UCSD-AML1 (cell line): Measurements from ENCODE around the gene FAM20C.
"Not testable (repeated sequence)": the region's sequence is repeated elsewhere in the genome, so short reads cannot be mapped to it uniquely, and the experiment has no call there.

Source experiments
- DNase-seq: peaks from one replicate; lab custom pipeline; 2025; ENCODE audit not compliant: unreplicated experiment; lab: John Stamatoyannopoulos, UW

The FAM20C gene

DNA sequence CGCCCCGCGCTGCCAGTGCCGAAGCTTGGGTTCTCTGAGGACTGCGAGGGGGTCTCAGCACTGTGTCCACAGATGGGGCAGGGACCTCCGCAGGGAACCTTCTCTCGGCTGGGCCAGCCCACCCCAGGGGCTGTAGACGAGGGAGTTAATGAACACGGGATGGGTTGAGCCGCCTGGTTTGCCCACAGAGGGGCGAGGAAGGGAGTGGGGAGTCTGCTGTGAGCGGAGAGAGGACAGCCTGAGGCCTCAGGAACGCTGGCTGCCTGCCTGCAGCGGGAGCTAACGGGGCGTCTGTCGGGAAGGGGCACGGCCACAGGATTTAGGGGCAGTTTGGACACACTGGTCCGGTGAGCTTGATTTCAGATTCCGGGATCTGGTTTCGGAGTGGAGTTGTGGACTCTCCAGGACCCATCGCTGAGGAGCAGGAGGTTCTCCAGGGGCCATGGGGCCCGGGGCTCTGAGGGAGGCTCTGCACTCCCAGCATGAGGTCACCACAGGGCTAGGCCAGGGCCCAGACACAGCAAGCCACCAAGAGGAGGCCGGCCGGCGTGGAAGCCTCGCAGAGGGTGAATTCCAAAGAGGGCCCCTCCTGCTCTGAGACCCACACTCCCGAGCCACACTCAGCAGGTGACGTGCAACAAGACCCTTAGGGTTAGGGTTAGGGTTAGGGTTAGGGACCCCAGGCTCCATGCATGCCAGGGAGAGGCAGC is 19.0 kb upstream of the FAM20C start:
- DNase-seq = no peak

DNA sequence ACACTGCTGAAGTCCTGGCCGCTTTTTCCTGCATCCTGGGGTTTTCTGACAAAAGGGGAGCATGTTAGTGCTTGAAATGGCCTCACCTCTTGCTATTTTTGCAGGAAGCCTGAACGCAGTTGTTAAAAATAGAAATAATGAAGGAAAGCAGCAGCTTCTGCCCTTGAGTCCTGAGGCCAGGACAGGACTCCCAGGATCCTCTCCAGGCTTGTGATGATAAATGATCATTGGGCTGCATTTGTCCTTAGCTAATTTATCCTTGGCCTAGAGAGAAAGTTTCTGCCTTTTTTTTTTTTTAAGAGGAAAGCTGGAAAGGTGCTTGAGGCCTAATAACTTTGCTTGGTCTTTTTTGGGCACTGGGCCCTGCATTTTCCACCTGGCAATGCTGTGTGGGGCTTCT is 17.7 kb upstream of the FAM20C start:
- DNase-seq = no peak

DNA sequence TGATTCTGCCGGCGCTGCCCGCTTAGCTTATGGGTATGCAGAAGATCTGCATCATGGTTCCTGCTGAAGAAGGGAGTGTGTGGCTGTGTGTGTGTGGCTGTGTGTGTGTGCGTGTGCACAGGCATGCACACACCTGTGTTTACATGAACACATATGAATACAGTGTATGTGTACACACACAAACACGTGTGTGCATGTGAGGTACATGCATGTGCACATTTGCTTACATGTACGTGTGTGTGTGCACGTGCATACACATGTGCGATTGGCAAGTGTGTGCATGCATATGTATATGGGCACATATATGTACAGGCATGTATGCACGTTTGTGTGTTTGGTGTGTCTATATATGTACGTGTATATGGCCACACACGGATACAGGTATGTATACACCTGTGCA is 16.4 kb upstream of the FAM20C start:
- no peak for DNase-seq

DNA sequence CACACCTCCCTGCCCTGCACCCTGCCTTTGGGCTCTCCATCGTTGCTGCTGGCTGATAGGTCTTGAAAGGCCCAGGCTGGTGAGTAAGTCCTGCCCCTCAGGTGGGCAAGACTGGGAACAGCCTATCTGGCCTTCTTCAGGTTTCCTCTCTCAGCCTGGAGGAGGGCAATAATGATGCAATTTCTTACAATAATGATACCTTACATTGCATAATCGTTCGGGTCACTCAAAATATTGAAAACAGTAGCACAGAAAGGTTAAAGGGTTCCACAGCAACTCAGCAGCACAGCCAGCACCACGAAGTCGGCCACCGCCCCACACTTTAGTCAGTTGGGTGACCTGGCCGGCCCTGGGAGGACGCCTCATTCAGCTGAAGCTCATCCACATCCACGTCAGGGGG is 16.0 kb upstream of the FAM20C start:
- DNase-seq = no peak

GRCh38 chr7:176786-177459 is 15.4 kb upstream of the FAM20C start:
- DNase-seq = no peak

- DNase-seq = no peak
Observed at GRCh38 chr7:178444-178843, 13.9 kb upstream of the FAM20C start.

DNA sequence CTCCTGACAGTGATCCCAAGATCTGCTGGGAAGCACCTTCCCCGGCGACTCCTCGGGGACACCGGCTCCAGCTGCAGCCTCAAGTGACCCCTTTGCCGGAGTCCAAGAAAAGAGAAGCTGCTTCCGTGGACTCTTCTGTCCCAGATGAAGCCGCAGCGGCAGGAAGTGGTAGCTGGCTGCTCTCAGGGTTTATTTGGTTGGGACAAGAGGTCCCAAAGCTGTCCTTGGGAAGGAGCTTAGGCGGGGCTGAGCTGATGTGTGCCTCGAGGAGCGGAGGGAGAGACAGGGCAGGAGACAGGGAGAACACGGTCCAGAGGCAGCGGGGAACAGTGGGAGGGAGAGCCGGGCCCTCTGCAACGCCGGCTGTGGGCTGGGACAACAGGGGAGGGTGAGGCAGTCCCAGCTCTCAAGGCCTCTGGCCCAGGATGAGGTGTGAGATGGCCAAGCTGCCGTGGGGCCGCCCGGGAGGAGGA is 13.1 kb upstream of the FAM20C start:
- DNase-seq = no peak

GRCh38 chr7:179948-180694 is 12.2 kb upstream of the FAM20C start:
- DNase-seq = no peak

GRCh38 chr7:181738-182137 is 10.6 kb upstream of the FAM20C start:
- DNase-seq = no peak

DNA sequence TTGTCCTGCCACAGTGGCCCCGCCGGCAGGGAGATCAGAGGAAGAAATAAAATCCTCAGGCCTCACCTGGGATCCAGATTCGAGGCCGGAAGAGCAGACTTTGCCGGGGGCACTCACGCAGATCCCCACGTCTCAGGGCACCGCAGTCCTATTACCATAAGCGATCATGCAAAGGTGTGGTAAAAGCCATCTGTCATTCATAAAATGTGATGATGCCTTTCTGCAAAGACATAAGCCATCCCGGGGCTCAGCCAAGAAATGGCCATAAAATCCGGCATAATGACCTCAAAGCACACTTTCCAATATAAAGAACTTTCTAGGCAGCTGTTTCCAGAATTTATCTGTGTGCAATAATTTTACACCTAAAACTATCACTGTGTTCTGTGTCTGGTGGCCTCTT is 9.9 kb upstream of the FAM20C start:
- not testable (repeated sequence) for DNase-seq

DNA sequence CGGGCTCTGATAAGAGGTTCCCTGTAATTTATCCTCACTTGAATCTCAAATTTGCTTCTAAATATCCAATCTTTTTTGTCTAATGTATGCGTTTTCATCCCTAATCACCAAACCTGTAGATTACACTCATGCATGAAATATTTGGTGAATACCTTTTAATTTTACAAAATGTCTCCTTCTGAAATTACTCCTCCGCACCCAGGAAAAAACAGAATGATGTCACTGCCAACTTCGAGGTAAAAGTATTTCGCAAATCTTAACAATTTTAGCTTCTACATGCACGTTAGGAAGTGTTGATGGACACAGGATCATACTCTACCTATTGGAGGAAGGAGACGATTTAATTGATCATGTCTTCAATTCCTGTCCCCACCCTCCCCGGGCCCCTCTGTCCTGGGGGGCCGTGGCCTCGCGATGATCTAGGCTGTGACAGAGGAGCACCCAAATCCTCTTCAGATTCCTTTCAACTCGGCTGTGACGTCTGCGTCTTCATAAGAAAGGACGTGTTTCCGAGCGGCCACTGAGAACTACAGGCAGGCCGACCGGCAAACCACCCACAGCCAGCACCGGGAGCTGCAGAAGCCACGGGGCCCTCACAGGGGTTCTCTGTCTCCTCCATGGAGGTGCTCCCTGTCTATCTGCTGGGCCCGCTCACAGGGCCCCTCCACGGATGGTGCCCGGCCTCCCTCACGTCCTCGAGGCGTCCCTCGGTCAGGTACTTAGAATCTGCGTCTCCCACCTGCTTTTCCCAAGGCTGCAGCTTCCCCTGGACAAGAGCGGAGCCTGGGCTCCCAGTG is 8.7 kb upstream of the FAM20C start:
- no peak for DNase-seq

GRCh38 chr7:184294-185264 is 7.8 kb upstream of the FAM20C start:
- DNase-seq = no peak

- DNase-seq = no peak
Observed at GRCh38 chr7:186516-187113, 5.8 kb upstream of the FAM20C start.

DNA sequence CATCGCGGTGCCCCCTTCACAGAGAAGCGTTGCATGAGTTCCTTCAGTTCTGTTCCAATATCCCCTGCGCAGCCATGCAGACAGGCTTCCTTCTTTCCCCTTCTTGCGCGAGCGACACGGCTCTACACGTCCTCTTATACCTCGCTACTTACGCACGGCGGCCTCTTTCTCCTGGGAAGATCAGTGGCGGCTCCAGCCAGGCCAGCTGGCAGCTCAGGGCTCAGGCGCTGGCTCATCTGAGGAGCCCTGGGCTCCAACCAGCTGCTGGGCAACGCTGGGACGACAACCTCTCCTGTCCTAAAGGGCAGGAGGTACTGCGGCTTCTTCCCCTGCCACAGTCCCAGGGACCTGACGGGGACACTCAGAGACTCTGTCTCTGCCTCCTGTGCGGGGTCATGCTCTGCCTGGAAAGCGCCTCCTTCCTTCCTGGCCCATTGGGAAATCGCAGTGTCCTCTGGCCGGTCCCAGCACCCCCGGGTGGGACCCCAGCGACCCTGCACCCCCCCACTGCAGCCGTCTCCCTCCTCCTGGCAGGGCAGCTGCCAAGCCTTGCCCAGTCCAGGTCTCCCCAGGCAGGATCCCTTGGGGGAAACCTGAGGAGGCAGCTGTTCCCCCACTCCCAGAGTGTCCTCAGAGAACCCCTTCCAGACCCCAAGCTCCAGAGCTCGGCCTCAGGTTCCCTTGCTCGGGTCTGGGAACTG is 5.0 kb upstream of the FAM20C start:
- no peak for DNase-seq

GRCh38 chr7:188174-188573 is 4.2 kb upstream of the FAM20C start:
- DNase-seq = no peak

- no peak for DNase-seq
Observed at GRCh38 chr7:188727-189500, 3.5 kb upstream of the FAM20C start.

DNA sequence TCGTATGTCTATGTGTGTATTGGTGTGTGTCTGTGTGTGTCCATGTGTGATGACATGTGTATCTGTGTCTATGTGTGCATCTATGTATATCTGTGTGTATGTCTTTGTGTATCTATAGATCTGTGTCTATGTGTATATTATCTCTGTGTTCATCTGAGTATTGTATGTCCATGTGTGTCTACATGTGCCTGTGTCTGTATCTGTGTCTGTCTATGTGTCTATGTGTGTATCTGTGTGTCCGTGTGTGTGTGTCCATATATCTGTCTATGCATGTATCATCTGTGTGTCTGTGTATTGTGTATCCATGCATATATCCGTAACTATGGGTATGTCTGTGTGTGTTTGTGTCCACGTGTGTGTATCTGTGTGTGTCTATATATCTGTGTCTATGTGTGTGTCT is 2.7 kb upstream of the FAM20C start:
- no peak for DNase-seq

GRCh38 chr7:190196-190595 is 2.2 kb upstream of the FAM20C start:
- DNase-seq = no peak
